ENCODE data around the gene GNAT2.
A peak's percentile ranks its signal among the peaks of the same experiment; 100 is the strongest.

GNAT2 gene

DNA sequence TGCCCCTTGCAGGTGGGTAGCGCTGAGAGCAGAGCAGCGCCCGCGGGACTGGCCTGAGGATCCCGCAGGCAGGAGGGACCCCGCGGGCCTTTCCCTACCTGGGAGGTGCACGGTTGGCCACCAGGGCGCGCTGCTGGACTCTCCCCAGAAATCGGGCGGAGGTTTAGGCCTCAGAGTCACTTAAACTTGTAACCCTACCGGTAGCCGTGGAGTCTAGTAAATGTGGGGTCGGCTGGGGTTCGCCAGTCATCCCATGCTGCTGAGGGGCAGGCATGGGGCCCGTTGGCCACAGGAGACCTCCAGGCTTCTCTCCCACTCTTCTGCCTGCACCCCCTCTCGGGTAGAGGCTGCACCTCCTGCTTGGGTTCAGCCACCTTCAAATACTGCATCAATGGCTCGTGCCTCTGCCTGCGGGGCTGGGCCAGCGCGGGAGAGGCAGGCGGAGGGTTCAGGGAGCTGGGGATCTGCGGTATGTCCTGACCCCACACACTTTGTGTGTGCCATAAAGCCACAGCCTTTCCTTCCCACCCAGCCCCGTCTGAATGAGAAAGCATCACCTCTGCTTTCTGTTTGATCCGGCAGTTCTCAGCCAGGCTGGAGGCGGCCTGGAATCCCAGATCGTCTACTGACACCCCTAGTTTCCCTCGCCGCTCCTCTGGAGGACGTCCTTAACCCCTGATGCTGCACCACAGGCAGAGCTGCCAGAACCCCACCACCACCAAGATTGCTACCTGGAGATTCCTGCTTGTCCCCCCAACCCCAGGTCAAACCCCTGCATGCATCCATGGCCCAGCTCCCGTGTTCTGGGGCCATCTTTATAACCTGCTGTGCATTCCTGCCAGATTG lies 24.2 kb upstream of the GNAT2 start (continued):
- TF ChIP-seq ZFP69B (tag by site-specific recombination; IDR thresholded peaks at IDR 0.05): no peak
- TF ChIP-seq ZNF394 (tag by site-specific recombination; IDR thresholded peaks at IDR 0.05; ENCODE audit: borderline replicate concordance): peak; percentile 17; the same call in 1 of the 2 replicates
- 0 out of 2 replicates have a peak, but pooled peaks have one; percentile 22 for TF ChIP-seq YY1 (tag by site-specific recombination; IDR thresholded peaks at IDR 0.05)
- TF ChIP-seq SCRT1 (tag by site-specific recombination; IDR thresholded peaks at IDR 0.05; ENCODE audit: borderline replicate concordance): no peak
- TF ChIP-seq, protein P1, sequence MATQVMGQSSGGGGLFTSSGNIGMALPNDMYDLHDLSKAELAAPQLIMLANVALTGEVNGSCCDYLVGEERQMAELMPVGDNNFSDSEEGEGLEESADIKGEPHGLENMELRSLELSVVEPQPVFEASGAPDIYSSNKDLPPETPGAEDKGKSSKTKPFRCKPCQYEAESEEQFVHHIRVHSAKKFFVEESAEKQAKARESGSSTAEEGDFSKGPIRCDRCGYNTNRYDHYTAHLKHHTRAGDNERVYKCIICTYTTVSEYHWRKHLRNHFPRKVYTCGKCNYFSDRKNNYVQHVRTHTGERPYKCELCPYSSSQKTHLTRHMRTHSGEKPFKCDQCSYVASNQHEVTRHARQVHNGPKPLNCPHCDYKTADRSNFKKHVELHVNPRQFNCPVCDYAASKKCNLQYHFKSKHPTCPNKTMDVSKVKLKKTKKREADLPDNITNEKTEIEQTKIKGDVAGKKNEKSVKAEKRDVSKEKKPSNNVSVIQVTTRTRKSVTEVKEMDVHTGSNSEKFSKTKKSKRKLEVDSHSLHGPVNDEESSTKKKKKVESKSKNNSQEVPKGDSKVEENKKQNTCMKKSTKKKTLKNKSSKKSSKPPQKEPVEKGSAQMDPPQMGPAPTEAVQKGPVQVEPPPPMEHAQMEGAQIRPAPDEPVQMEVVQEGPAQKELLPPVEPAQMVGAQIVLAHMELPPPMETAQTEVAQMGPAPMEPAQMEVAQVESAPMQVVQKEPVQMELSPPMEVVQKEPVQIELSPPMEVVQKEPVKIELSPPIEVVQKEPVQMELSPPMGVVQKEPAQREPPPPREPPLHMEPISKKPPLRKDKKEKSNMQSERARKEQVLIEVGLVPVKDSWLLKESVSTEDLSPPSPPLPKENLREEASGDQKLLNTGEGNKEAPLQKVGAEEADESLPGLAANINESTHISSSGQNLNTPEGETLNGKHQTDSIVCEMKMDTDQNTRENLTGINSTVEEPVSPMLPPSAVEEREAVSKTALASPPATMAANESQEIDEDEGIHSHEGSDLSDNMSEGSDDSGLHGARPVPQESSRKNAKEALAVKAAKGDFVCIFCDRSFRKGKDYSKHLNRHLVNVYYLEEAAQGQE (tag by site-specific recombination; IDR thresholded peaks at IDR 0.05): no peak
- TF ChIP-seq ZNF148 (tag by site-specific recombination; IDR thresholded peaks at IDR 0.05; ENCODE audit: borderline replicate concordance): no peak
- TF ChIP-seq ZNF791 (tag by site-specific recombination; IDR thresholded peaks at IDR 0.05): no peak
- TF ChIP-seq ZFP37 (tag by site-specific recombination; IDR thresholded peaks at IDR 0.05): no peak
- TF ChIP-seq, protein P2, sequence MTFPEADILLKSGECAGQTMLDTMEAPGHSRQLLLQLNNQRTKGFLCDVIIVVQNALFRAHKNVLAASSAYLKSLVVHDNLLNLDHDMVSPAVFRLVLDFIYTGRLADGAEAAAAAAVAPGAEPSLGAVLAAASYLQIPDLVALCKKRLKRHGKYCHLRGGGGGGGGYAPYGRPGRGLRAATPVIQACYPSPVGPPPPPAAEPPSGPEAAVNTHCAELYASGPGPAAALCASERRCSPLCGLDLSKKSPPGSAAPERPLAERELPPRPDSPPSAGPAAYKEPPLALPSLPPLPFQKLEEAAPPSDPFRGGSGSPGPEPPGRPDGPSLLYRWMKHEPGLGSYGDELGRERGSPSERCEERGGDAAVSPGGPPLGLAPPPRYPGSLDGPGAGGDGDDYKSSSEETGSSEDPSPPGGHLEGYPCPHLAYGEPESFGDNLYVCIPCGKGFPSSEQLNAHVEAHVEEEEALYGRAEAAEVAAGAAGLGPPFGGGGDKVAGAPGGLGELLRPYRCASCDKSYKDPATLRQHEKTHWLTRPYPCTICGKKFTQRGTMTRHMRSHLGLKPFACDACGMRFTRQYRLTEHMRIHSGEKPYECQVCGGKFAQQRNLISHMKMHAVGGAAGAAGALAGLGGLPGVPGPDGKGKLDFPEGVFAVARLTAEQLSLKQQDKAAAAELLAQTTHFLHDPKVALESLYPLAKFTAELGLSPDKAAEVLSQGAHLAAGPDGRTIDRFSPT (tag by site-specific recombination; IDR thresholded peaks at IDR 0.05): no peak
- peak; percentile 71 for TF ChIP-seq GLIS2 (tag by site-specific recombination; IDR thresholded peaks at IDR 0.05)
- TF ChIP-seq ZBTB10 (tag by site-specific recombination; IDR thresholded peaks at IDR 0.05): peak; percentile 63; the same call in 1 of the 2 replicates
- 0 out of 2 replicates have a peak, but pooled peaks have one; percentile 30 for TF ChIP-seq ZNF692 (tag by site-specific recombination; IDR thresholded peaks at IDR 0.05)
- TF ChIP-seq HOXD13 (CRISPR knock-in tag; IDR thresholded peaks at IDR 0.05; ENCODE audit: borderline replicate concordance): no peak
- TF ChIP-seq ELK4 (IDR thresholded peaks at IDR 0.05; ENCODE audit: borderline replicate concordance, low read depth, low read length): no peak
- TF ChIP-seq ZNF433 (tag by site-specific recombination; IDR thresholded peaks at IDR 0.05; ENCODE audit: low read depth): no peak
- no peak for TF ChIP-seq KLF7 (tag by site-specific recombination; IDR thresholded peaks at IDR 0.05; ENCODE audit: borderline replicate concordance)
- TF ChIP-seq ZNF174 (tag by site-specific recombination; IDR thresholded peaks at IDR 0.05): no peak
- peak; percentile 75; the same call in 1 of the 2 replicates for TF ChIP-seq ZNF501 (tag by site-specific recombination; IDR thresholded peaks at IDR 0.05)
- no peak for TF ChIP-seq ZNF121 (tag by site-specific recombination; IDR thresholded peaks at IDR 0.05)
- no peak for TF ChIP-seq ZNF610 (tag by site-specific recombination; IDR thresholded peaks at IDR 0.05; ENCODE audit: borderline replicate concordance)
- TF ChIP-seq ZNF658 (tag by site-specific recombination; IDR thresholded peaks at IDR 0.05): no peak
